Caco-2 (cell line): ENCODE measurements around the gene IDE. TPM values are rescaled to one million over a fixed set of nuclear protein-coding genes. Genes with fewer than 3 reads are reported as not detected.

Experiments
- BruUV-seq: library from RNA; stranded (reverse); fragments of 400-500 nt; replicated peaks from 2 replicates; lab custom pipeline; 2021; lab: Mats Ljungman, UMichigan
- CTCF ChIA-PET: fragments of 300-600 bp; sonication (Branson Sonifier 250); formaldehyde crosslinking; loops from one replicate; lab custom pipeline; 2022; ENCODE audit warnings: antibody characterized with exemption; lab: Charles Lee
- POLR2A ChIA-PET: fragments of 300-600 bp; sonication (Branson Sonifier 250); formaldehyde crosslinking; loops from one replicate; lab custom pipeline; 2022; ENCODE audit warnings: antibody characterized with exemption; lab: Charles Lee
- DNase-seq, 2 experiments: peaks; one replicate each; pipeline versions ENCODE4 v3.0.0 to v3.0.0-alpha.2; 2020 to 2022
- H3K27me3 ChIP-seq: replicated peaks from 2 replicates; pipeline ENCODE4 v1.6.0; 2011; ENCODE audit warnings: low read length; ENCODE audit not compliant: control insufficient read depth, insufficient read depth
- H3K36me3 ChIP-seq: 2 replicates; pipeline ENCODE4 v1.5.1; 2011; ENCODE audit warnings: low read length; ENCODE audit not compliant: control insufficient read depth, insufficient read depth
- H3K4me1 ChIP-seq: fragments of 250-450 bp; sonication (Bioruptor Pico); 2 replicates; pipeline ENCODE4 v1.5.1; 2020; ENCODE audit warnings: mild to moderate bottlenecking
- H3K4me3 ChIP-seq: 2 replicates; pipeline ENCODE4 v1.5.1; 2011; ENCODE audit warnings: low read depth, mild to moderate bottlenecking, control low read depth, low read length
- H3K9me3 ChIP-seq: fragments of 250-450 bp; sonication (Bioruptor Pico); 2 replicates; pipeline ENCODE4 v1.5.1; 2020; ENCODE audit warnings: mild to moderate bottlenecking, moderate library complexity
- H3K27ac Mint-ChIP-seq: one replicate; pipeline ENCODE4 v1.8.0; 2022; ENCODE audit warnings: mixed read lengths; ENCODE audit not compliant: unreplicated experiment
- H3K27me3 Mint-ChIP-seq: one replicate; pipeline ENCODE4 v1.8.0; 2022; ENCODE audit warnings: mixed read lengths; ENCODE audit not compliant: insufficient read depth, unreplicated experiment
- H3K36me3 Mint-ChIP-seq: one replicate; pipeline ENCODE4 v1.8.0; 2022; ENCODE audit warnings: mild to moderate bottlenecking, mixed read lengths; ENCODE audit not compliant: insufficient read depth, unreplicated experiment
- H3K4me1 Mint-ChIP-seq: one replicate; pipeline ENCODE4 v1.8.0; 2022; ENCODE audit warnings: low read depth, mixed read lengths; ENCODE audit not compliant: unreplicated experiment
- H3K4me3 Mint-ChIP-seq: one replicate; pipeline ENCODE4 v1.8.0; 2022; ENCODE audit warnings: mild to moderate bottlenecking, moderate library complexity, mixed read lengths; ENCODE audit not compliant: unreplicated experiment
- H3K9me3 Mint-ChIP-seq: one replicate; pipeline ENCODE4 v1.8.0; 2022; ENCODE audit warnings: mixed read lengths; ENCODE audit not compliant: unreplicated experiment
- intact Hi-C: fragments of 100-400 bp; cut with micrococcal nuclease; formaldehyde crosslinking; loops from one replicate; pipeline ENCODE4 v1.10.0; 2022; ENCODE audit not compliant: unreplicated experiment
- total RNA-seq: library from RNA; stranded (reverse); gene quantifications from 2 replicates; pipeline ENCODE4 v1.2.3, GENCODE V29; 2022
- TF ChIP-seq, protein P1 (sequence below), 2 experiments: fragments of 200-600 bp in 1 of 2; IDR thresholded peaks; 1 replicate in 1 of 2; 2 replicates in 1 of 2; pipeline versions ENCODE4 v1.5.1 to v1.8.0; 2011 to 2022; ENCODE audit warnings: antibody characterized with exemption in 1 of 2, control low read depth in 1 of 2, inconsistent platforms in 1 of 2, low read depth in 1 of 2, low read length in 1 of 2, mild to moderate bottlenecking in 1 of 2, moderate library complexity in 1 of 2; ENCODE audit not compliant: insufficient read depth in 1 of 2, severe bottlenecking in 1 of 2, unreplicated experiment in 1 of 2

IDE gene
- total RNA-seq, 1 experiment from 2014 or later = 85.5 TPM

DNA sequence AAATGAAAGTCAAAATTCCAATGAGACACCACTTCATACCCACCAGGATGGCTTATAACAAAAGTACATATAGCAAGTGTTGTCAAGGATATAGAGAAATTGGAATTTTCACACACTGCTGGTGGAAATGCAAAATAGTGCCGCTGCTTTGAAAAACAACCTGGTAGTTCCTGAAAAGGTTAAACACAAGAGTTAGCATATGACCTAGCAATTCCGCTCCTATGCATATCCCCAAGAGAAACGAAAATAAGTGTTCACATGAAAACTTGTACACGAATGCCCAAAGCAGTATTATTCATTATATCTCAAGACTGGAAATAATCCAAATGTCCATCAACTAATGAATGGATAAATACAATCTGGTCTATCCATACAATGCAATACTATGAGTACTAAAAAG lies 14.8 kb downstream of the IDE start:
- peaks cover under 1% of the 10 kb centered on the region for H3K9me3 Mint-ChIP-seq
- BruUV-seq = no TSS peak
- DNase-seq = no peak
- peaks cover 9% of the 10 kb centered on the region; the same call in 1 of the 2 replicates for H3K9me3 ChIP-seq
- no peaks in the 10 kb centered on the region for H3K27me3 Mint-ChIP-seq
- no peaks in the 10 kb centered on the region for H3K4me1 Mint-ChIP-seq
- ChIA-PET POLR2A (no interaction called here), CTCF (no interaction called here)
- intact Hi-C loops = no loop called here
- TF ChIP-seq, protein P1, sequence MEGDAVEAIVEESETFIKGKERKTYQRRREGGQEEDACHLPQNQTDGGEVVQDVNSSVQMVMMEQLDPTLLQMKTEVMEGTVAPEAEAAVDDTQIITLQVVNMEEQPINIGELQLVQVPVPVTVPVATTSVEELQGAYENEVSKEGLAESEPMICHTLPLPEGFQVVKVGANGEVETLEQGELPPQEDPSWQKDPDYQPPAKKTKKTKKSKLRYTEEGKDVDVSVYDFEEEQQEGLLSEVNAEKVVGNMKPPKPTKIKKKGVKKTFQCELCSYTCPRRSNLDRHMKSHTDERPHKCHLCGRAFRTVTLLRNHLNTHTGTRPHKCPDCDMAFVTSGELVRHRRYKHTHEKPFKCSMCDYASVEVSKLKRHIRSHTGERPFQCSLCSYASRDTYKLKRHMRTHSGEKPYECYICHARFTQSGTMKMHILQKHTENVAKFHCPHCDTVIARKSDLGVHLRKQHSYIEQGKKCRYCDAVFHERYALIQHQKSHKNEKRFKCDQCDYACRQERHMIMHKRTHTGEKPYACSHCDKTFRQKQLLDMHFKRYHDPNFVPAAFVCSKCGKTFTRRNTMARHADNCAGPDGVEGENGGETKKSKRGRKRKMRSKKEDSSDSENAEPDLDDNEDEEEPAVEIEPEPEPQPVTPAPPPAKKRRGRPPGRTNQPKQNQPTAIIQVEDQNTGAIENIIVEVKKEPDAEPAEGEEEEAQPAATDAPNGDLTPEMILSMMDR (IDR thresholded peaks at IDR 0.05; ENCODE audit: insufficient read depth in 1 of 2, low read depth in 1 of 2, low read length in 1 of 2, severe bottlenecking in 1 of 2, unreplicated experiment in 1 of 2) = no peak
- no peaks in the 10 kb centered on the region for H3K4me1 ChIP-seq
- no peak overlapping the region for H3K4me3 ChIP-seq
- no peak overlapping the region for H3K27ac Mint-ChIP-seq
- peaks cover 79% of the 10 kb centered on the region for H3K36me3 Mint-ChIP-seq
- H3K4me3 Mint-ChIP-seq = no peak overlapping the region
- peaks cover 1% of the 10 kb centered on the region for H3K36me3 ChIP-seq
- H3K27me3 ChIP-seq = no peaks in the 10 kb centered on the region

DNA sequence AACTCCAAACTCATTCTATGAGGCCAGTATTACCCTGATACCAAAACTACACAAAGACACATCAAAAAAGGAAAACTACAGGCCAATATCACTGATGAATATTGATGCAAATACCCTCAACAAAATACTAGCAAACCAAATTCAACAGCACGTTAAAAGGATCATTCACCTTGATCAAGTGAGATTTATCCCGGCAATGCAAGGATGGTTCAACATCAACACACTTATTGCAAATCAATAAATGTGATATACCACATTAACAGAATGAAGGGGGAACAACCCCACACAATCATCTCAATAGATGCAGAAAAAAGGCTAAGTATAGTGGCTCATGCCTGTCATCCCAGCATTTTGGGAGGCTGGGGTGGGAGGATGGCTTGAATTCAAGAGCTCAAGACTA lies 19.9 kb downstream of the IDE start:
- Mint-ChIP-seq H3K27ac (no peak overlapping the region), H3K4me3 (no peak overlapping the region), H3K36me3 (peaks cover 64% of the 10 kb centered on the region), H3K27me3 (no peaks in the 10 kb centered on the region), H3K9me3 (peaks cover 10% of the 10 kb centered on the region), H3K4me1 (no peaks in the 10 kb centered on the region)
- CTCF ChIA-PET = no interaction called here
- Histone ChIP-seq H3K9me3 (peaks cover 8% of the 10 kb centered on the region; the same call in 1 of the 2 replicates), H3K36me3 (no peaks in the 10 kb centered on the region; the same call in none of the 2 replicates), H3K27me3 (no peaks in the 10 kb centered on the region), H3K4me1 (no peaks in the 10 kb centered on the region), H3K4me3 (no peak overlapping the region)
- intact Hi-C loops = no loop called here
- POLR2A ChIA-PET = no interaction called here
- TF ChIP-seq, protein P1 (IDR thresholded peaks at IDR 0.05; ENCODE audit: insufficient read depth in 1 of 2, low read depth in 1 of 2, low read length in 1 of 2, severe bottlenecking in 1 of 2, unreplicated experiment in 1 of 2) = no peak
- no peak for DNase-seq
- no TSS peak for BruUV-seq

DNA sequence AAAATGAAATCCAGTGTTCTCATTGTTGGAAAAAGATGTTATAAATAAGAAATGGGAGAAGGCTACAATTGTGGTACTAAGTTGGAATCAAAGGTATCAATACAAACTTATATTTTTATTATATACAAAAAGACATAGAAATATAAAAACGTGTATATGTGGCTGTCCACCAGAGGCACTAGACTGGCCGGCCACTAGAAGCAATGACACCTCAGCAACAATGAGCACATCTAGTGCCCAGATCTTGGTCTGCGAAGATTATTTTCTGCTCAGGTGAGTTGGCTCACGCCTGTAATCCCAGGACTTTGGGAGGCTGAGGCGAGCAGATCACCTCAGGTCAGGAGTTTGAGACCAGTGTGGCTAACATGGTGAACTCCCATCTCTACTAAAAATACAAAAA lies 21.6 kb downstream of the IDE start:
- BruUV-seq = no TSS peak
- TF ChIP-seq, protein P1 (IDR thresholded peaks at IDR 0.05; ENCODE audit: insufficient read depth in 1 of 2, low read depth in 1 of 2, low read length in 1 of 2, severe bottlenecking in 1 of 2, unreplicated experiment in 1 of 2) = peak in 1 of 2 experiments; percentile 45
- ChIA-PET CTCF (interaction anchor here (1.4 kb wide), 1 partner anchor 38 kb away, joined by 4 read pairs; no protein-coding TSS in a partner anchor), POLR2A (no interaction called here)
- intact Hi-C loops = no loop called here
- Mint-ChIP-seq H3K4me3 (no peak overlapping the region), H3K27ac (no peak overlapping the region), H3K4me1 (no peaks in the 10 kb centered on the region), H3K27me3 (no peaks in the 10 kb centered on the region), H3K36me3 (peaks cover 62% of the 10 kb centered on the region), H3K9me3 (peaks cover 10% of the 10 kb centered on the region)
- DNase-seq = no peak
- H3K9me3 ChIP-seq = peaks cover 8% of the 10 kb centered on the region; the same call in 1 of the 2 replicates
- H3K36me3 ChIP-seq = no peaks in the 10 kb centered on the region; the same call in none of the 2 replicates
- H3K4me1 ChIP-seq = no peaks in the 10 kb centered on the region
- H3K27me3 ChIP-seq = no peaks in the 10 kb centered on the region
- H3K4me3 ChIP-seq = no peak overlapping the region
